GM12878 (cell line): Measurements from ENCODE around the gene LARP6. TPM values are rescaled to one million over a fixed set of nuclear protein-coding genes. Genes with fewer than 3 reads are reported as not detected.

Source experiments
- ATAC-seq: fragments of 200-7000 bp; cut with Tn5 transposase; 3 replicates; pipeline ENCODE4 v1.9.1; 2020; ENCODE audit warnings: mild to moderate bottlenecking, moderate library complexity
- BruUV-seq: library from RNA; stranded (reverse); fragments of 400-500 nt; replicated peaks from 2 replicates; lab custom pipeline; 2021; lab: Mats Ljungman, UMichigan
- CTCF ChIA-PET: fragments of 300-600 bp; sonication (Branson Sonifier 250); formaldehyde crosslinking; extraction: SDS; loops from one replicate; lab custom pipeline; 2021; ENCODE audit warnings: inconsistent platforms; lab: Yijun Ruan, JAX
- POLR2A ChIA-PET: fragments of 350-600 bp; formaldehyde crosslinking; extraction: SDS; loops from one replicate; lab custom pipeline; 2021; ENCODE audit warnings: inconsistent platforms; lab: Charles Lee
- RAD21 ChIA-PET: fragments of 300-600 bp; sonication (Branson Sonifier 250); formaldehyde crosslinking; loops from one replicate; lab custom pipeline; 2023; ENCODE audit warnings: antibody characterized with exemption; ENCODE audit not compliant: unreplicated experiment; lab: Charles Lee
- SMC1A ChIA-PET: fragments of 300-600 bp; sonication (Branson Sonifier 250); formaldehyde crosslinking; loops from one replicate; lab custom pipeline; 2023; ENCODE audit not compliant: unreplicated experiment, uncharacterized antibody; lab: Charles Lee
- DNase-seq: peaks from one replicate; pipeline ENCODE4 v3.0.0-alpha.2; 2011; ENCODE audit warnings: low read depth, low spot score
- FAIRE-seq: peaks from 3 replicates; lab custom pipeline; 2011; peaks lifted over from hg19 to GRCh38; lab: Jason Lieb, UNC
- H2AFZ ChIP-seq: 2 replicates; pipeline ENCODE4 v1.6.0; 2011; ENCODE audit warnings: low read depth, low read length, control low read depth; ENCODE audit not compliant: control insufficient read depth
- H3K27ac ChIP-seq: 2 replicates; pipeline ENCODE4 v1.5.1; 2011; ENCODE audit warnings: control low read depth; ENCODE audit not compliant: control insufficient read depth, insufficient read depth
- H3K27me3 ChIP-seq, 2 experiments: replicated peaks in 1 of 2; 2 replicates each; pipeline versions ENCODE4 v1.6.0 to v1.6.1; 2011; ENCODE audit warnings: low read length in 1 of 2; ENCODE audit not compliant: control insufficient read depth in 2 of 2, insufficient read depth in 2 of 2
- H3K36me3 ChIP-seq, 2 experiments: 2 replicates each; pipeline ENCODE4 v1.5.1; 2011; ENCODE audit warnings: low read length in 1 of 2; ENCODE audit not compliant: control insufficient read depth in 2 of 2, insufficient read depth in 2 of 2
- H3K4me1 ChIP-seq: 2 replicates; pipeline ENCODE4 v1.6.1; 2011; ENCODE audit warnings: mild to moderate bottlenecking, low read length, moderate library complexity, mixed read lengths; ENCODE audit not compliant: control insufficient read depth, insufficient read depth
- H3K4me2 ChIP-seq: 2 replicates; pipeline ENCODE4 v1.6.0; 2011; ENCODE audit warnings: control low read depth; ENCODE audit not compliant: control insufficient read depth, insufficient read depth
- H3K4me3 ChIP-seq: fragments of 200-600 bp; sonication (generic); 2 replicates; pipeline ENCODE4 v1.5.1; 2016
- H3K79me2 ChIP-seq: 2 replicates; pipeline ENCODE4 v1.6.0; 2011; ENCODE audit warnings: low read length; ENCODE audit not compliant: control insufficient read depth, insufficient read depth
- H3K9ac ChIP-seq: 2 replicates; pipeline ENCODE4 v1.8.0; 2011; ENCODE audit warnings: low read length, control low read depth, mixed read lengths; ENCODE audit not compliant: control insufficient read depth, insufficient read depth
- H3K9me3 ChIP-seq: replicated peaks from 3 replicates; pipeline ENCODE4 v1.5.1; 2011; ENCODE audit warnings: mild to moderate bottlenecking, low read length; ENCODE audit not compliant: control insufficient read depth, insufficient read depth
- H4K20me1 ChIP-seq: 2 replicates; pipeline ENCODE4 v1.6.0; 2011; ENCODE audit not compliant: control insufficient read depth, insufficient read depth
- ASH2L ChIP-seq: fragments of 300-600, 200-600 bp; sonication (generic); IDR thresholded peaks from 2 replicates; pipeline ENCODE4 v1.6.1; 2017; ENCODE audit warnings: low read depth, mild to moderate bottlenecking, borderline replicate concordance
- CEBPZ ChIP-seq: fragments of 150-350 bp; IDR thresholded peaks from 2 replicates; pipeline ENCODE4 v1.6.1; 2016; ENCODE audit warnings: low read depth, low read length
- CTCF ChIP-seq, 3 experiments: IDR thresholded peaks in 2 of 3; conservative IDR thresholded peaks in 1 of 3; 2 replicates each; pipeline ENCODE4 v1.5.1; 2011; ENCODE audit warnings: low read depth in 3 of 3, low read length in 3 of 3, mild to moderate bottlenecking in 3 of 3, control low read depth in 2 of 3, moderate library complexity in 2 of 3, inconsistent platforms in 1 of 3, mixed read lengths in 1 of 3; ENCODE audit not compliant: control insufficient read depth in 2 of 3, insufficient read depth in 1 of 3; ENCODE audit errors: extremely low read depth in 1 of 3
- ELK1 ChIP-seq: IDR thresholded peaks from 2 replicates; pipeline ENCODE4 v1.6.1; 2012; ENCODE audit warnings: low read depth, low read length, improper control_type of control experiment
- HDAC2 ChIP-seq: fragments of 200-600 bp; sonication (generic); IDR thresholded peaks from 2 replicates; pipeline ENCODE4 v1.6.1; 2017
- MYC ChIP-seq: IDR thresholded peaks from 2 replicates; pipeline ENCODE4 v1.6.1; 2011; ENCODE audit warnings: mild to moderate bottlenecking, low read length, moderate library complexity, inconsistent platforms; ENCODE audit not compliant: insufficient read depth, insufficient replicate concordance, insufficient read length, severe bottlenecking
- POU2F2 ChIP-seq: IDR thresholded peaks from 3 replicates; pipeline ENCODE4 v1.6.1; 2011; ENCODE audit warnings: low read depth, mild to moderate bottlenecking, low read length, borderline replicate concordance
- RELA ChIP-seq: fragments of 450-650 bp; IDR thresholded peaks from 2 replicates; pipeline ENCODE4 v1.8.0; 2014; ENCODE audit warnings: borderline replicate concordance; ENCODE audit not compliant: partially characterized antibody
- RUNX3 ChIP-seq: IDR thresholded peaks from 2 replicates; pipeline ENCODE4 v1.6.1; 2012; ENCODE audit warnings: low read length, inconsistent platforms
- SIN3A ChIP-seq: IDR thresholded peaks from 2 replicates; pipeline ENCODE4 v1.6.1; 2012; ENCODE audit warnings: low read depth, low read length, improper control_type of control experiment
- SREBF1 ChIP-seq: IDR thresholded peaks from 2 replicates; pipeline ENCODE4 v1.6.1; 2012; ENCODE audit warnings: mild to moderate bottlenecking, low read length
- ZNF384 ChIP-seq: IDR thresholded peaks from 2 replicates; pipeline ENCODE4 v1.6.1; 2012; ENCODE audit warnings: low read depth, mild to moderate bottlenecking, low read length, improper control_type of control experiment, borderline replicate concordance
- ZNF592 ChIP-seq: fragments of 450-650 bp; IDR thresholded peaks from 2 replicates; pipeline ENCODE4 v1.6.1; 2017; ENCODE audit warnings: mild to moderate bottlenecking, moderate library complexity
- WGBS: methylation state at CpG from one replicate; pipeline ENCODE4 v1.1.6; 2016; ENCODE audit warnings: low lambda C conversion rate; ENCODE audit not compliant: insufficient replicate concordance, insufficient coverage; ENCODE audit errors: missing lambda C conversion rate; 5-methylcytosine and 5-hydroxymethylcytosine counted together
- in situ Hi-C: fragments of 300-500 bp; cut with MboI; formaldehyde crosslinking; loops from 9 replicates; pipeline ENCODE4 v1.14.3; 2018; ENCODE audit warnings: mixed read lengths
- intact Hi-C: fragments of 100-400 bp; cut with micrococcal nuclease; formaldehyde crosslinking; loops from one replicate; pipeline ENCODE4 v1.14.2; 2022; ENCODE audit not compliant: unreplicated experiment
- polyA plus RNA-seq, 11 experiments: library from polyadenylated mRNA; depleted of rRNA in 4 of 11; unstranded in 6 of 11; stranded (reverse) in 5 of 11; fragments of >200 nt; fragmentation: Nextera tagmentation in 4 of 11; fragmentation: Illumina TruSeq in 1 of 11; extraction: Ambion mirVana in 4 of 11; extraction: Trizol in 1 of 11; gene quantifications; 1 replicate in 1 of 11; 2 replicates in 10 of 11; pipeline versions ENCODE4 v1.2.1 to v1.2.3, GENCODE V29; 2011 to 2016; ENCODE audit warnings: inconsistent platforms in 2 of 11, missing spikeins in 2 of 11, low read depth in 1 of 11
- total RNA-seq, 4 experiments: library from RNA; depleted of rRNA in 3 of 4; stranded (reverse); fragments of >200 nt in 3 of 4; fragmentation: Illumina TruSeq in 1 of 4; extraction: Trizol in 1 of 4; gene quantifications; 2 replicates each; pipeline versions ENCODE4 v1.2.1 to v1.2.3, GENCODE V29; 2013 to 2021

LARP6 gene
- total and polyA plus RNA-seq, 10 of the 15 experiments (the other 5 are each of a cell fraction or from before 2014, with no cell fraction given), result 0.74 to 14.6 (median 3.9) TPM

- intact Hi-C loops (no loop called here), in situ Hi-C loops (no loop called here)
- CTCF ChIA-PET, result no interaction called here
- H2AFZ ChIP-seq, result no peak overlapping the region
- H3K36me3 ChIP-seq, result no peaks in the 10 kb centered on the region
- peaks cover 2% of the 10 kb centered on the region; the same call in 1 of the 2 replicates for H3K4me1 ChIP-seq
- BruUV-seq, result no TSS peak
- H3K27ac ChIP-seq, result no peak overlapping the region
- ATAC-seq (no peak), FAIRE-seq (no peak), DNase-seq (no peak)
- no peaks in the 10 kb centered on the region for H3K9me3 ChIP-seq
- H3K9ac ChIP-seq, result no peak overlapping the region
- RAD21 ChIA-PET, result no interaction called here
- no peaks in the 10 kb centered on the region for H4K20me1 ChIP-seq
- POLR2A ChIA-PET, result no interaction called here
- SMC1A ChIA-PET, result no interaction called here
- no peak overlapping the region for H3K4me2 ChIP-seq
- peaks cover 3 to 5% of the 10 kb centered on the region in 2 experiments for H3K27me3 ChIP-seq
- 64% methylated on average over 3 of the region's 3 CpGs for WGBS
- H3K4me3 ChIP-seq, result no peak overlapping the region
- H3K79me2 ChIP-seq, result no peaks in the 10 kb centered on the region
- TF ChIP-seq SREBF1 (no peak), ZNF592 (no peak), HDAC2 (no peak), MYC (no peak), ASH2L (no peak), CTCF (IDR thresholded peaks at IDR 0.05 in 2 of 3, conservative IDR thresholded peaks at IDR 0.05 in 1 of 3; ENCODE audit: control insufficient read depth in 2 of 3, extremely low read depth in 1 of 3, insufficient read depth in 1 of 3, low read depth in 3 of 3, low read length in 3 of 3) (no peak), ZNF384 (no peak), RUNX3 (no peak), SIN3A (no peak), ELK1 (no peak), RELA (no peak), POU2F2 (no peak), CEBPZ (no peak)
Observed at GRCh38 chr15:70857562-70858285, 3.8 kb upstream of the LARP6 start.
